GM20000 (cell line): ENCODE data around the gene ACSM5.
"Not testable (repeated sequence)": the region's sequence is repeated elsewhere in the genome, so short reads cannot be mapped to it uniquely, and the experiment has no call there.

Experiments used
- DNase-seq: peaks from one replicate; pipeline ENCODE4 v3.0.0; 2012; ENCODE audit warnings: low spot score
- TF ChIP-seq, protein P1 (sequence below): IDR thresholded peaks from 2 replicates; pipeline ENCODE4 v1.5.1; 2012; ENCODE audit warnings: mild to moderate bottlenecking, control low read depth; ENCODE audit errors: extremely low read depth, missing control alignments

Gene ACSM5

DNA sequence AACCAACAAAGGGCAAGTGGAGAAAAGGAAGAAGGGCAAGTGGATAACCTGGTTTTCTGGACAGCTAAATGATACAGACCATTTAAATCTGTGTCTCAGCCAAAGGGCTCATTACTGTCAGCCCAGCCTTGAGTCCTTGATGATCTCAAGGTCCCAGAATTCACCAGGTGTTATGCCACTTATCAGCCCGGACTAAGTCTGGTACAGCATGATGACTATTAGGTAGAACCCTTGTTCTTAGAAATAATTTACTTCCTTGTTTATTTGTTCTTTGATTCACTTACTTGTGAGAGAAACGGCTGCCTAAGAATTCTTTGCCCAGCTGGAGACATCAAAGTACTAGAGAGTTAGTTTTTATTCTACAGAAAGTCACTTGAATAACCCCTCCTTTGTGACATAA, 8.3 kb upstream of the ACSM5 start:
- TF ChIP-seq, protein P1, sequence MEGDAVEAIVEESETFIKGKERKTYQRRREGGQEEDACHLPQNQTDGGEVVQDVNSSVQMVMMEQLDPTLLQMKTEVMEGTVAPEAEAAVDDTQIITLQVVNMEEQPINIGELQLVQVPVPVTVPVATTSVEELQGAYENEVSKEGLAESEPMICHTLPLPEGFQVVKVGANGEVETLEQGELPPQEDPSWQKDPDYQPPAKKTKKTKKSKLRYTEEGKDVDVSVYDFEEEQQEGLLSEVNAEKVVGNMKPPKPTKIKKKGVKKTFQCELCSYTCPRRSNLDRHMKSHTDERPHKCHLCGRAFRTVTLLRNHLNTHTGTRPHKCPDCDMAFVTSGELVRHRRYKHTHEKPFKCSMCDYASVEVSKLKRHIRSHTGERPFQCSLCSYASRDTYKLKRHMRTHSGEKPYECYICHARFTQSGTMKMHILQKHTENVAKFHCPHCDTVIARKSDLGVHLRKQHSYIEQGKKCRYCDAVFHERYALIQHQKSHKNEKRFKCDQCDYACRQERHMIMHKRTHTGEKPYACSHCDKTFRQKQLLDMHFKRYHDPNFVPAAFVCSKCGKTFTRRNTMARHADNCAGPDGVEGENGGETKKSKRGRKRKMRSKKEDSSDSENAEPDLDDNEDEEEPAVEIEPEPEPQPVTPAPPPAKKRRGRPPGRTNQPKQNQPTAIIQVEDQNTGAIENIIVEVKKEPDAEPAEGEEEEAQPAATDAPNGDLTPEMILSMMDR, result no peak
- DNase-seq, result no peak

DNA sequence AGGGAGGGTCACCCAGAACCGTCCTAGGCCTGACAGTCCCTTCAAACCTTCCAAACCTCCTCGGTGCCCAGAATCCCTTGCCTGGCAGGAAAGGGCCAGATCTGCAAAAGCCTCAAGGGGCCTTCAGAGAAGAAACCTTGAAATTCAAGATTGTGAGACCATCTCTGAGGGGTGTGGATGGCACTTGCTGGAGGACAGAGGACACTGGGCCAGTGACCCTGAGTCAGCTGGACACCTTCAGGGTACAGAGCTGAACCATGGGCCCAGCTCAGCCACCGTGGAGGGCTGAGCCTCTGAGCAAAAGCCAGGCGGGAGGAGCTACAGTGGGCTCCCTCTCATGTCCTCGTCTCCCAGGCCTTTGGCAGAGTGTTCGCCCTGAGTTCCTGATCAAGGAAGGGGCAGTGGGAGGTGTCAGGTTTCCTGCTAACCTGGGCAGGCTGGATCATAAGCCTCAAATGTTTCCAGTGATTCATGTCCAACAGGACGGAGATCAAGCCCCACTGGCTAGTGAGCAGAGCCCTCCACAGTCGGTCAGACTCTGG, 7.8 kb upstream of the ACSM5 start:
- DNase-seq, result no peak
- TF ChIP-seq, protein P1, result no peak

DNA sequence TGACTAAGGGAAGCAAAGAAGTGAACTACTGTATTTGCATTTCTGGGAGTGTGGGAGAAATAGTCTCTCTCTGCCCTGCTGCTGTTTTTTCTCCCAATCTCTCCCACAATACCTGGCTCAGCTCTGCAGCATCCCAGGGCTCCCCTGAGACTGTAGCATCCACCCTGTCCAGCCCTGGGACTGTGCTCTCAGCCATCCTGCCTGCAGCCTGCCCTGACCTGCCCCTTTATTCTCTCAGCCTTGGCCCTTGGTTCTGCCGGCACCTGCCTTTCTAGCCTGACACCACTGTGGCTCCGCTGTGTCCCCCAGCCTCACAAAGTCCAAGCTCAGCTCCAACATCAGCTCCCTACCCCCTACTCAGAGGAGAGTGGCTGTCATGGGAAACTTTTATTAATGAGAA, 6.7 kb upstream of the ACSM5 start:
- no peak for DNase-seq
- TF ChIP-seq, protein P1, result no peak

DNA sequence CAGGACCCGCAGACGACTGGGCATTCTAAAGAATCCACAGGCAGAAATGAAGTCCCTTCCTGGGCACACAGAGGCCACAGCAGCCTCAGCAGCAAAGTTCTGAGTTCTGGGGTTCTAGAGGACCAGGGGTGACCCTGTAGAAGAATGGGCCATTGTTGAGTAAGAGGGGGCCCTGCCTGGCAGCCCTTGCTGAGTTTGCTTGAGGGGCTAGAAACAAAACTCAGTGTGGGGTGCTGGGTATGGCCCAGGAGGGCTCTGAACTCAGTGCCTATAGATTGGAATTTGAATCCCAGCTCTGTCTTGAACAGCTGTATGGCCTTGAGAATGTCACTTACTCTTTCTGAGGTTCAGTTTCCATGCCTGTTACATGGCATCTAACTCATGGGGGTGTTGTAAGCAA, 4.7 kb upstream of the ACSM5 start, which contains the start of gene PDILT:
Gene PDILT, minus strand, starts transcription at position 101 of the 400 bp plus-strand sequence. CDS start 5,437 bp downstream, outside the sequence.
- TF ChIP-seq, protein P1, result no peak
- no peak for DNase-seq

DNA sequence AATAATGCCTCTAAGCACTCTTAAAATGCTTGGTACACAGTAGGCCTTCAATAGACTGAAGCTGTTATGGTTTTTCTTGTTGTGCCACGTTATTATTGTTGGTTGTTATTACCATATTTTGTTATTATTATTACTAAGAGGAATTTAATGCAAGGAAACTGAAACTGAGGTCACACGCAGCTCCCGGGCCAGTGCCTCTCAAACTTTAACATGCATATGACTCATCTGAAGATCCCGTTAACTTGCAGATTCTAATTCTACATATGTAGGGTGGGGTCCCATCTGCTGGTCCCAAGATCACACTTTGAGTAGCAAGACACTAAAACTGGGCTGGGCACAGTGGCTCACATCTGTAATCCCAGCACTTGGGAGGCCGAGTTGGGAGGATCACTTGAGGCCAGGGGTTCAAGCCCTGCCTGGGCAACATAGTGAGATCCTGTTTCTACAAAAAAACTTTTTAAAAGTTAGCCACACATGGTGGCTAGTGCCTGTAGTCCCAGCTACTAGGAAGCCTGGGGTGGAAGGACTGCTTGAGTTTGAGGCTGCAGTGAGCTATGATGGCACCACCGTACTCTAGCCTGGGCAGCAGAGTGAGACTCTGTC, 888 bp downstream of the ACSM5 start:
- DNase-seq, result peak; percentile 48
- TF ChIP-seq, protein P1, result no peak

DNA sequence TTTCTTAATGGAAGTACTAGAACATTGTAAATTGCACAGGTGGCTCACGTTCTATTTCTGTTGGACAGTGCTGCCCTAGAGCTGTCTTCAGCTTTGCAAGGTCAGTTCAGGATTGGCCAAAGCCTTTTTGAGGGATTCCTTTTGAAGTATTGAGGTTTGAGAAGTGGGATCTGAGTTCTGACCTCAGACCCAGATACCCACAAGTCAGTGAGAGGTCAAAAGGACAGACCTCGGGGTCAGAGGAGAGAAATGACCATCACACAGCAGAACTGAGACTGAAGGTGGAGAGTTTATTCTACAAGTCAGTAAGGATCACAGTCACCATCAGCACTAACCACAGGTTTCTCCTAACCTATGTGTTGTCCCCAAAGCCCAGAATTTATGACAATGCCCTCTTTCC, 1.7 kb downstream of the ACSM5 start:
- no peak for DNase-seq
- TF ChIP-seq, protein P1, result no peak

DNA sequence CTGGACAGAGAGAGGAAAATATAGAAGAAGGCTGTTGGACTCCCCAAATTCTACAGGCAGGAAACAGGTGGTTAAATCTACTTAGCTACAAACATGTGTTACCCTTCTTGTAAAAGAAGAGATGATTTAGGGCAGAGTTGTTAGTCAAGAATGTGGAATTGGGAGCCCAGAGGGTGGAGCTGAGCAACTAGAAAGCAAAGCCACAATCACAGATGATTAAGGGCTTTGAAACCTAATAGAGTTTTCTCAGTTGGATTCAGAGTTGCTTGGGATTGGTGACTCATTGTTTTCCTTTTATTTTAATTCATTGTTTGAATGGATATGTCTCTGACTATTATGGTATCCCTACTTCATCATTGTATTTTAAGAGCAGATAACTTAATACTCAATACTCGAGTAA, 6.2 kb downstream of the ACSM5 start:
- no peak for DNase-seq
- TF ChIP-seq, protein P1, result no peak

DNA sequence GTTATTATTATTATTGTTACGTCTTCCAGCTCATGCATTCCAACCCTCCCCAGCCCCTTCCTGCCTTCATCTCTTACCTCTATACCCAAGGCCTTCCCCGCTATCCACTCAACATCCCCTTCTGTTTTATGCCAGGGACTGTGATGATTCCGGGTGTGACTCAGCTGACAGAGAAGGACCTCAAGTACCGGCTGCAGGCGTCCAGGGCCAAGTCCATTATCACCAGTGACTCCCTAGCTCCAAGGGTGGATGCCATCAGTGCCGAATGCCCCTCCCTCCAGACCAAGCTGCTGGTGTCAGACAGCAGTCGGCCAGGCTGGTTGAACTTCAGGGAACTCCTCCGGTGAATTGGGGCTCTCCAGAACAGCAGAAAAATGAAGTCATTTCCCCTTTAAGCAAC, 9.8 kb downstream of the ACSM5 start:
- not testable (repeated sequence) for DNase-seq

DNA sequence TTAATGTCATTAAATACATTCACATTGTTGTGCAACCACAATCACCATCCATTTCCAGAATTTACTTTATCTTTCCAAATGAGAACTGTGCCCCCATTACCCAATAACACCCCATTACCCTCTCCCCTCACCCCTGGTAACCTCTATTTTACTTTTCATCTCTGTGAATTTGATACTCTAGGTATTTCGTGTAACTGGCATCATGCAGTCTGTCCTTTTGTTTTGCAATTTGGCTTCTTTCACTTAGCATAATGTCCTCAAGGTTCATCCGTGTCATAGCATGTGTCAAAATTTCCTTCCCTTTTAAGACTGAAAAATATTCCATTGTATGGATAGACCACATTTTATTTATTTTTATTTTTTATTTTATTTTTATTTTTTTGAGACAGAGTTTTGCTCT, 12.4 kb downstream of the ACSM5 start:
- DNase-seq, result not testable (repeated sequence)

DNA sequence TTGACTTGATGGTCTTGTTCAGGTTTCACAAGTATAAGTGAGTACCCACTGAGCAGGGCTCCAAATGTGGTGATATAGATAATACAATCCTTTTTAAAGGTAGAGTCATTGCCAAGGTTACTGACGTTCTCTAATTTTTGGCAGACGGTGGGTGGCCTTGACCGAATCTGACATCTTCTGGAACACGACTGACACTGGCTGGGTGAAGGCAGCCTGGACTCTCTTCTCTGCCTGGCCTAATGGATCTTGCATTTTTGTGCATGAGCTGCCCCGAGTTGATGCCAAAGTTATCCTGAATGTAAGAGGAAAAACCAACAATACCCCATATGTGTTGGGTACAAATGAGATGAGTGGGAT, 14.4 kb downstream of the ACSM5 start:
- DNase-seq, result not testable (repeated sequence)
